ENCODE results near the gene PTPRN2.

DNA sequence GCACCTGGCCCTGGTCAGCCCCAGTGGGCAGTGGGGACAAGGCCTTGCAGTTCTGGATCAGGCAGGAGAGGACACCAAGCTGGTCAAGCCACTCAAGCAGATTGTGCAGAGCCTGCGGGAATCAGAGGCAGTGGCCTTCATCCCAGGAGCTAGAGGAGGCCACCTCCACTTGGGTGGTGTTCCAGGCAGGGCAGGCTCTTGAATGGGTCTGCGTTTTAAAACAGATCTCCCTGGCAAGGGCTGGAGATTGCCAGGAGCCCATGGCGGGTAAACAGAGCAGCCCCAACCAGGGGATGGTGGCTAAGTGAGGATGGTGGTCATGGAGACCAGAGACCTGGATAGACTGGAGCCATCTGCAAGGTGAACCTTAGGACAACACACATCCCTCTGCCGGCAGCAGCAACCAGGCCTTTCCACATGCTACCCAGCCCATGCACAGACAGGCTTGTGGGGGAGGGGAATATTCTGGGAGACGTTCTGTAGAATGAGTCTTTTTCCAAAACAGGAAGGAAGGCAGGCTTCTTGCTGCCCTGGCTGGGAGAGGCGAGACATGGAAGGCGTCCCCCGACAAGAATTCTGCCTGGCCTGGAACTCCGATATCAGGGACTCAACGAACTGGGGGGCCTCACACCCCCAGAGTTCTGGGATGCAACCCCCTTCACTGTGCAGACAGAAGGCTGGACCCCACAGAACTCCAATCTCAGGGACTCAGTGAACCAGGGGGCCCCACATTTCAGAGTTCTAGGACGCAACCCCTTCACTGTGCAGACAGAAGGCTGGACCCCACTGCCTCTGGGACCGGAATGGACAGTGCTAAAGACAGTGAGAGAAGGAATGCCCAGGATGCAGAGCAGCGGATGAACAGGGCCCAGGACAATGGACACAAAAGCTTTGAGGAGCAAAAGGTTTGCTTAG, 264.8 kb downstream of the PTPRN2 start:
- TF ChIP-seq TCF7L2 (IDR thresholded peaks at IDR 0.05; ENCODE audit: low read depth, low read length) (no peak), POLR2AphosphoS5 (IDR thresholded peaks at IDR 0.05; ENCODE audit: low read depth, low read length) (no peak), SIN3A (IDR thresholded peaks at IDR 0.05; ENCODE audit: borderline replicate concordance, insufficient read depth, low read depth, low read length) (no peak)
- TF ChIP-seq, protein P1, sequence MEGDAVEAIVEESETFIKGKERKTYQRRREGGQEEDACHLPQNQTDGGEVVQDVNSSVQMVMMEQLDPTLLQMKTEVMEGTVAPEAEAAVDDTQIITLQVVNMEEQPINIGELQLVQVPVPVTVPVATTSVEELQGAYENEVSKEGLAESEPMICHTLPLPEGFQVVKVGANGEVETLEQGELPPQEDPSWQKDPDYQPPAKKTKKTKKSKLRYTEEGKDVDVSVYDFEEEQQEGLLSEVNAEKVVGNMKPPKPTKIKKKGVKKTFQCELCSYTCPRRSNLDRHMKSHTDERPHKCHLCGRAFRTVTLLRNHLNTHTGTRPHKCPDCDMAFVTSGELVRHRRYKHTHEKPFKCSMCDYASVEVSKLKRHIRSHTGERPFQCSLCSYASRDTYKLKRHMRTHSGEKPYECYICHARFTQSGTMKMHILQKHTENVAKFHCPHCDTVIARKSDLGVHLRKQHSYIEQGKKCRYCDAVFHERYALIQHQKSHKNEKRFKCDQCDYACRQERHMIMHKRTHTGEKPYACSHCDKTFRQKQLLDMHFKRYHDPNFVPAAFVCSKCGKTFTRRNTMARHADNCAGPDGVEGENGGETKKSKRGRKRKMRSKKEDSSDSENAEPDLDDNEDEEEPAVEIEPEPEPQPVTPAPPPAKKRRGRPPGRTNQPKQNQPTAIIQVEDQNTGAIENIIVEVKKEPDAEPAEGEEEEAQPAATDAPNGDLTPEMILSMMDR (IDR thresholded peaks at IDR 0.05): no peak
- TF ChIP-seq, protein P2, sequence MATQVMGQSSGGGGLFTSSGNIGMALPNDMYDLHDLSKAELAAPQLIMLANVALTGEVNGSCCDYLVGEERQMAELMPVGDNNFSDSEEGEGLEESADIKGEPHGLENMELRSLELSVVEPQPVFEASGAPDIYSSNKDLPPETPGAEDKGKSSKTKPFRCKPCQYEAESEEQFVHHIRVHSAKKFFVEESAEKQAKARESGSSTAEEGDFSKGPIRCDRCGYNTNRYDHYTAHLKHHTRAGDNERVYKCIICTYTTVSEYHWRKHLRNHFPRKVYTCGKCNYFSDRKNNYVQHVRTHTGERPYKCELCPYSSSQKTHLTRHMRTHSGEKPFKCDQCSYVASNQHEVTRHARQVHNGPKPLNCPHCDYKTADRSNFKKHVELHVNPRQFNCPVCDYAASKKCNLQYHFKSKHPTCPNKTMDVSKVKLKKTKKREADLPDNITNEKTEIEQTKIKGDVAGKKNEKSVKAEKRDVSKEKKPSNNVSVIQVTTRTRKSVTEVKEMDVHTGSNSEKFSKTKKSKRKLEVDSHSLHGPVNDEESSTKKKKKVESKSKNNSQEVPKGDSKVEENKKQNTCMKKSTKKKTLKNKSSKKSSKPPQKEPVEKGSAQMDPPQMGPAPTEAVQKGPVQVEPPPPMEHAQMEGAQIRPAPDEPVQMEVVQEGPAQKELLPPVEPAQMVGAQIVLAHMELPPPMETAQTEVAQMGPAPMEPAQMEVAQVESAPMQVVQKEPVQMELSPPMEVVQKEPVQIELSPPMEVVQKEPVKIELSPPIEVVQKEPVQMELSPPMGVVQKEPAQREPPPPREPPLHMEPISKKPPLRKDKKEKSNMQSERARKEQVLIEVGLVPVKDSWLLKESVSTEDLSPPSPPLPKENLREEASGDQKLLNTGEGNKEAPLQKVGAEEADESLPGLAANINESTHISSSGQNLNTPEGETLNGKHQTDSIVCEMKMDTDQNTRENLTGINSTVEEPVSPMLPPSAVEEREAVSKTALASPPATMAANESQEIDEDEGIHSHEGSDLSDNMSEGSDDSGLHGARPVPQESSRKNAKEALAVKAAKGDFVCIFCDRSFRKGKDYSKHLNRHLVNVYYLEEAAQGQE (IDR thresholded peaks at IDR 0.05; ENCODE audit: insufficient read depth in 1 of 2, low read depth in 2 of 2, low read length in 1 of 2): no peak
